Measurements from ENCODE around the gene RAET1L.
"Not testable (repeated sequence)": the region's sequence is repeated elsewhere in the genome, so short reads cannot be mapped to it uniquely, and the experiment has no call there.

Gene RAET1L

GRCh38 chr6:150016324-150017185 is 8.8 kb downstream of the RAET1L start:
- peak in 1 of 2 donors; percentile 55 for DNase-seq (ENCODE audit: low read depth in 2 of 2)

- DNase-seq (ENCODE audit: low read depth in 2 of 2), result not testable (repeated sequence)
Measured at GRCh38 chr6:150015281-150016001, 9.9 kb downstream of the RAET1L start.

GRCh38 chr6:150014623-150015280 is 10.6 kb downstream of the RAET1L start:
- DNase-seq (ENCODE audit: low read depth in 2 of 2), result not testable (repeated sequence)

GRCh38 chr6:150013785-150014622 is 11.3 kb downstream of the RAET1L start:
- DNase-seq (ENCODE audit: low read depth in 2 of 2), result not testable (repeated sequence)

- DNase-seq (ENCODE audit: low read depth in 2 of 2), result not testable (repeated sequence)
Measured at GRCh38 chr6:150012846-150013784, 12.2 kb downstream of the RAET1L start.

- peak in 1 of 2 donors; percentile 40 for DNase-seq (ENCODE audit: low read depth in 2 of 2)
Measured at GRCh38 chr6:150008588-150008987, 16.7 kb downstream of the RAET1L start.

GRCh38 chr6:150006961-150007464 is 18.3 kb downstream of the RAET1L start:
- DNase-seq (ENCODE audit: low read depth in 2 of 2), result peak in 1 of 2 donors; percentile 31

- DNase-seq (ENCODE audit: low read depth in 2 of 2), result no peak
Measured at GRCh38 chr6:150005761-150006651, 19.3 kb downstream of the RAET1L start.

GRCh38 chr6:150004783-150005717 is 20.3 kb downstream of the RAET1L start:
- DNase-seq (ENCODE audit: low read depth in 2 of 2), result peak; percentile 81 to 85

GRCh38 chr6:150004101-150004782 is 21.1 kb downstream of the RAET1L start:
- no peak for DNase-seq (ENCODE audit: low read depth in 2 of 2)

- DNase-seq (ENCODE audit: low read depth in 2 of 2), result not testable (repeated sequence)
Measured at GRCh38 chr6:150003599-150003998, 21.7 kb downstream of the RAET1L start.

GRCh38 chr6:150002710-150003109 is 22.6 kb downstream of the RAET1L start:
- no peak for DNase-seq (ENCODE audit: low read depth in 2 of 2)

GRCh38 chr6:150001295-150002008 is 23.9 kb downstream of the RAET1L start:
- DNase-seq (ENCODE audit: low read depth in 2 of 2), result no peak

- no peak for DNase-seq (ENCODE audit: low read depth in 2 of 2)
Measured at GRCh38 chr6:149999636-150000035, 25.7 kb downstream of the RAET1L start.

GRCh38 chr6:149995971-149996370 is 29.4 kb downstream of the RAET1L start:
- DNase-seq (ENCODE audit: low read depth in 2 of 2), result no peak

GRCh38 chr6:149995235-149995750 is 30.0 kb downstream of the RAET1L start:
- no peak for DNase-seq (ENCODE audit: low read depth in 2 of 2)

Measured in activated CD4-positive, alpha-beta T cell treated with anti-CD3 and anti-CD28 coated beads for 24 hours (primary cell).